ENCODE measurements around the gene VWA5B1. TPM values are rescaled to one million over a fixed set of nuclear protein-coding genes. Genes with fewer than 3 reads are reported as not detected.

The VWA5B1 gene
- total RNA-seq, 1 donor from 2014 or later = not detected

- Mint-ChIP-seq H3K36me3 (ENCODE audit: low read depth) (no peaks in the 10 kb centered on the region), H3K4me3 (no peak overlapping the region), H3K9me3 (no peaks in the 10 kb centered on the region), H3K27ac (no peak overlapping the region), H3K27me3 (peaks cover 33% of the 10 kb centered on the region), H3K4me1 (peaks cover 8% of the 10 kb centered on the region)
- intact Hi-C loops (cut with micrococcal nuclease) = no loop called here
- no peak for ATAC-seq (ENCODE audit: low read depth)
- POLR2A ChIA-PET = no interaction called here
- TF ChIP-seq CTCF (IDR thresholded peaks at IDR 0.05) = no peak
- CTCF ChIA-PET = interaction anchor here (1.4 kb wide), 1 partner anchor 8 kb away, joined by 4 read pairs; no protein-coding TSS in a partner anchor
- DNase-seq = no peak
These were observed 80.0 kb downstream of the VWA5B1 start for GRCh38 chr1:20370698-20371097.

- Mint-ChIP-seq H3K27me3 (peaks cover 35% of the 10 kb centered on the region), H3K9me3 (no peaks in the 10 kb centered on the region), H3K27ac (no peak overlapping the region), H3K4me3 (no peak overlapping the region), H3K36me3 (ENCODE audit: low read depth) (no peaks in the 10 kb centered on the region), H3K4me1 (peaks cover 8% of the 10 kb centered on the region)
- TF ChIP-seq CTCF (IDR thresholded peaks at IDR 0.05) = no peak
- ATAC-seq (ENCODE audit: low read depth) (no peak), DNase-seq (no peak)
- ChIA-PET CTCF (interaction anchor here (1.4 kb wide), 1 partner anchor 9 kb away, joined by 4 read pairs; no protein-coding TSS in a partner anchor), POLR2A (no interaction called here)
- intact Hi-C loops (cut with micrococcal nuclease) = no loop called here
These were observed 80.7 kb downstream of the VWA5B1 start for GRCh38 chr1:20371411-20371810.

- intact Hi-C loops (cut with micrococcal nuclease) = no loop called here
- Mint-ChIP-seq H3K36me3 (ENCODE audit: low read depth) (no peaks in the 10 kb centered on the region), H3K4me3 (no peak overlapping the region), H3K4me1 (peaks cover 10% of the 10 kb centered on the region), H3K27me3 (peaks cover 37% of the 10 kb centered on the region), H3K9me3 (no peaks in the 10 kb centered on the region), H3K27ac (no peak overlapping the region)
- POLR2A ChIA-PET = no interaction called here
- CTCF ChIA-PET = no interaction called here
- no peak for TF ChIP-seq CTCF (IDR thresholded peaks at IDR 0.05)
- ATAC-seq (ENCODE audit: low read depth) = no peak
- no peak for DNase-seq
These were observed 81.2 kb downstream of the VWA5B1 start for GRCh38 chr1:20371883-20372282.

- peaks cover 8% of the 10 kb centered on the region for H3K4me1 Mint-ChIP-seq
- DNase-seq (no peak), ATAC-seq (ENCODE audit: low read depth) (no peak)
- no peaks in the 10 kb centered on the region for H3K9me3 Mint-ChIP-seq
- intact Hi-C loops (cut with micrococcal nuclease) = no loop called here
- no peaks in the 10 kb centered on the region for H3K36me3 Mint-ChIP-seq (ENCODE audit: low read depth)
- no peak overlapping the region for H3K4me3 Mint-ChIP-seq
- peaks cover 34% of the 10 kb centered on the region for H3K27me3 Mint-ChIP-seq
- CTCF ChIA-PET = no interaction called here
- no peak overlapping the region for H3K27ac Mint-ChIP-seq
- no peak for TF ChIP-seq CTCF (IDR thresholded peaks at IDR 0.05)
- POLR2A ChIA-PET = no interaction called here
These were observed 82.0 kb downstream of the VWA5B1 start for GRCh38 chr1:20372676-20373075.

GRCh38 chr1:20373286-20373685 is 82.6 kb downstream of the VWA5B1 start:
- Mint-ChIP-seq H3K27me3 (peaks cover 29% of the 10 kb centered on the region), H3K9me3 (no peaks in the 10 kb centered on the region), H3K27ac (no peak overlapping the region), H3K4me3 (no peak overlapping the region), H3K36me3 (ENCODE audit: low read depth) (no peaks in the 10 kb centered on the region), H3K4me1 (peaks cover 8% of the 10 kb centered on the region)
- ChIA-PET POLR2A (no interaction called here), CTCF (no interaction called here)
- intact Hi-C loops (cut with micrococcal nuclease) = no loop called here
- TF ChIP-seq CTCF (IDR thresholded peaks at IDR 0.05) = no peak
- no peak for DNase-seq
- no peak for ATAC-seq (ENCODE audit: low read depth)

All from activated B cell treated with CpG ODN at 0.5 μM for 24 hours (primary cell).